Body of pancreas (tissue), 4 donors: ENCODE data around the gene TNFRSF25.
A peak's percentile ranks its signal among the peaks of the same experiment; 100 is the strongest.

Experiments
- POLR2A ChIP-seq, 3 donors: fragments of 450-650 bp; IDR thresholded peaks; one replicate each; pipeline ENCODE4 v1.6.1; 2016; ENCODE audit warnings: antibody characterized with exemption in 3 of 3, mild to moderate bottlenecking in 2 of 3
- TF ChIP-seq, protein P1 (sequence below), 7 experiments: fragments of 450-650 bp in 4 of 7; fragments of 200-600 bp in 3 of 7; sonication (generic) in 3 of 7; IDR thresholded peaks; one replicate each; pipeline ENCODE4 v1.5.1; 2016 to 2019; ENCODE audit warnings: antibody characterized with exemption in 7 of 7

DNA sequence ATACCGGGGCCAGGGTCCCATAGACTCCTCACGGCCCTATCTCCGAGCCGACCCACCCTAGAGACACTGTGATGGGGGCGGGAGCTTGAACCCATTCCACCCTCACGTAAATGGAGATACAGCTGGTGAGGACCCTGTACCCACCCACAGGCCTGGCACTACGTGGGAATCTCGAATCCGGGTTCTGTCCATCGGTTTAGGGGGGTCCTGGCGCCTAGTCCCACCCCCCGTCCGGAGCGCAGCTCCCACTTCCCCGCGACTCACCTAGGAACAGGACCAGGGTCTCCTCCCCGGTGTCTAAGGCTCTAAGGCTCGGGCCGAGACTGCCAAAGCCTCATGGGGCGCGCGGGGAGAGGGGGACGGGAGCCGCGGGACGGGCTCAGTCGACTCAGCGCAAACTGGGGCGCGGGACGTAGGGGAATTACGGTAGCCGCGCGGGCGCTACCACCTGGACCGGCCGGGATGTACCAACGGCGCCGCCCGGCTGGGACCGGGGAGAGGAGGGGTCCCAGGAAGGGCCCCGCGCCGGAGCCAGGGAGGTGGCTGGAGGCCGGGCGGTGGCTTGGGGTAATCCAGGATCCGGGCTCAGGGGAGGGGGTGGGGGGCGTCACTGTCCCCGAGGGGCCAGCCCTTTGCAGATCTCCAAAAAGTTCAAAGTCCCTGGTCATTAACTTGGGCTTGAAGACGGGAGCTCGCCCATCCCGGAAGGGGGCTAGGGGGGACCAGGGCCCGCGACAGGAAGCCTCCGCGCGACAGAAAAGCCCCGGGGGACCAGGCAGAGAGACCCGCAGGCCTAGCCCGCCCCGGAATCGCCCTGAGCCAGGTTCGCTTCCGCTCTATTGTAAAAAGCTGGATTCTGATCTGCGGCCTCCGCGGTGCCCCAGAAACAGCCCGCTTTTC lies 24.5 kb upstream of the TNFRSF25 start:
- TF ChIP-seq, protein P1, sequence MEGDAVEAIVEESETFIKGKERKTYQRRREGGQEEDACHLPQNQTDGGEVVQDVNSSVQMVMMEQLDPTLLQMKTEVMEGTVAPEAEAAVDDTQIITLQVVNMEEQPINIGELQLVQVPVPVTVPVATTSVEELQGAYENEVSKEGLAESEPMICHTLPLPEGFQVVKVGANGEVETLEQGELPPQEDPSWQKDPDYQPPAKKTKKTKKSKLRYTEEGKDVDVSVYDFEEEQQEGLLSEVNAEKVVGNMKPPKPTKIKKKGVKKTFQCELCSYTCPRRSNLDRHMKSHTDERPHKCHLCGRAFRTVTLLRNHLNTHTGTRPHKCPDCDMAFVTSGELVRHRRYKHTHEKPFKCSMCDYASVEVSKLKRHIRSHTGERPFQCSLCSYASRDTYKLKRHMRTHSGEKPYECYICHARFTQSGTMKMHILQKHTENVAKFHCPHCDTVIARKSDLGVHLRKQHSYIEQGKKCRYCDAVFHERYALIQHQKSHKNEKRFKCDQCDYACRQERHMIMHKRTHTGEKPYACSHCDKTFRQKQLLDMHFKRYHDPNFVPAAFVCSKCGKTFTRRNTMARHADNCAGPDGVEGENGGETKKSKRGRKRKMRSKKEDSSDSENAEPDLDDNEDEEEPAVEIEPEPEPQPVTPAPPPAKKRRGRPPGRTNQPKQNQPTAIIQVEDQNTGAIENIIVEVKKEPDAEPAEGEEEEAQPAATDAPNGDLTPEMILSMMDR (IDR thresholded peaks at IDR 0.05) = peak in 3 of 7 experiments; percentile 1 to 7 (median 2)
- TF ChIP-seq POLR2A (IDR thresholded peaks at IDR 0.05) = peak in 2 of 3 donors; percentile 58 to 60
